HG03159 (cell line): ENCODE data around the gene GAS2L1.

Source experiments
- ATAC-seq: cut with Tn5 transposase; IDR thresholded peaks from one replicate; pipeline ENCODE4 v1.9.1; 2021; ENCODE audit warnings: mild to moderate bottlenecking, moderate library complexity; ENCODE audit not compliant: unreplicated experiment

The GAS2L1 gene

GRCh38 chr22:29275167-29275566 is 31.3 kb upstream of the GAS2L1 start:
- no peak for ATAC-seq

GRCh38 chr22:29275819-29276565 is 30.5 kb upstream of the GAS2L1 start:
- no peak for ATAC-seq

GRCh38 chr22:29277927-29278326 is 28.5 kb upstream of the GAS2L1 start:
- no peak for ATAC-seq

GRCh38 chr22:29284196-29284595 is 22.3 kb upstream of the GAS2L1 start:
- no peak for ATAC-seq

GRCh38 chr22:29288837-29289236 is 17.6 kb upstream of the GAS2L1 start:
- no peak for ATAC-seq

GRCh38 chr22:29290061-29290460 is 16.4 kb upstream of the GAS2L1 start:
- no peak for ATAC-seq

GRCh38 chr22:29291215-29291614 is 15.2 kb upstream of the GAS2L1 start:
- ATAC-seq: no peak

GRCh38 chr22:29292379-29292778 is 14.1 kb upstream of the GAS2L1 start:
- no peak for ATAC-seq

- ATAC-seq: no peak
Observed at GRCh38 chr22:29298641-29299040, 7.8 kb upstream of the GAS2L1 start.

GRCh38 chr22:29299136-29299900 is 7.1 kb upstream of the GAS2L1 start:
- ATAC-seq: no peak

- no peak for ATAC-seq
Observed at GRCh38 chr22:29300467-29300806, 6.0 kb upstream of the GAS2L1 start.

- no peak for ATAC-seq
Observed at GRCh38 chr22:29300807-29301601, 5.4 kb upstream of the GAS2L1 start.

- no peak for ATAC-seq
Observed at GRCh38 chr22:29301716-29302401, 4.6 kb upstream of the GAS2L1 start.

- no peak for ATAC-seq
Observed at GRCh38 chr22:29302402-29302680, 4.1 kb upstream of the GAS2L1 start.

GRCh38 chr22:29302681-29303465 is 3.6 kb upstream of the GAS2L1 start:
- ATAC-seq: no peak

GRCh38 chr22:29305836-29306174 is 645 bp upstream of the GAS2L1 start:
- ATAC-seq: no peak

GRCh38 chr22:29306835-29307595 is 565 bp downstream of the GAS2L1 start:
- ATAC-seq: no peak

GRCh38 chr22:29307596-29308147 is 1.2 kb downstream of the GAS2L1 start:
- ATAC-seq: no peak

- no peak for ATAC-seq
Observed at GRCh38 chr22:29308148-29308790, 1.8 kb downstream of the GAS2L1 start.
